GM12874 (cell line): ENCODE results near the gene RUSF1.

Experiments
- CTCF ChIP-seq: IDR thresholded peaks from 2 replicates; pipeline ENCODE4 v1.5.1; 2011; ENCODE audit warnings: low read depth, mild to moderate bottlenecking, control low read depth, low read length, moderate library complexity; ENCODE audit not compliant: insufficient read depth

Gene RUSF1

GRCh38 chr16:31488468-31489297 lies 19.5 kb downstream of the RUSF1 start:
- TF ChIP-seq CTCF, result no peak

- no peak for TF ChIP-seq CTCF
Measured at GRCh38 chr16:31487720-31488467, 20.3 kb downstream of the RUSF1 start.

- no peak for TF ChIP-seq CTCF
Measured at GRCh38 chr16:31487071-31487719, 21.0 kb downstream of the RUSF1 start.

GRCh38 chr16:31486045-31486444 lies 22.1 kb downstream of the RUSF1 start:
- no peak for TF ChIP-seq CTCF

GRCh38 chr16:31485571-31485970 lies 22.6 kb downstream of the RUSF1 start:
- no peak for TF ChIP-seq CTCF

GRCh38 chr16:31484491-31485171 lies 23.6 kb downstream of the RUSF1 start:
- no peak for TF ChIP-seq CTCF

GRCh38 chr16:31483081-31483480 lies 25.1 kb downstream of the RUSF1 start, which contains the start of gene SLC5A2:
TSS of gene SLC5A2 (plus strand) at chr16:31483123. CDS start at chr16:31483137, 14 bp downstream.
- no peak for TF ChIP-seq CTCF
